EL (cell line): Measurements from ENCODE around the gene BMF.

Experiments
- DNase-seq: peaks from one replicate; pipeline ENCODE4 v3.0.0-alpha.2; 2016

The BMF gene

GRCh38 chr15:40062816-40063562 is 45.7 kb downstream of the BMF start:
- no peak for DNase-seq

GRCh38 chr15:40061212-40061901 is 47.3 kb downstream of the BMF start:
- DNase-seq = no peak

DNA sequence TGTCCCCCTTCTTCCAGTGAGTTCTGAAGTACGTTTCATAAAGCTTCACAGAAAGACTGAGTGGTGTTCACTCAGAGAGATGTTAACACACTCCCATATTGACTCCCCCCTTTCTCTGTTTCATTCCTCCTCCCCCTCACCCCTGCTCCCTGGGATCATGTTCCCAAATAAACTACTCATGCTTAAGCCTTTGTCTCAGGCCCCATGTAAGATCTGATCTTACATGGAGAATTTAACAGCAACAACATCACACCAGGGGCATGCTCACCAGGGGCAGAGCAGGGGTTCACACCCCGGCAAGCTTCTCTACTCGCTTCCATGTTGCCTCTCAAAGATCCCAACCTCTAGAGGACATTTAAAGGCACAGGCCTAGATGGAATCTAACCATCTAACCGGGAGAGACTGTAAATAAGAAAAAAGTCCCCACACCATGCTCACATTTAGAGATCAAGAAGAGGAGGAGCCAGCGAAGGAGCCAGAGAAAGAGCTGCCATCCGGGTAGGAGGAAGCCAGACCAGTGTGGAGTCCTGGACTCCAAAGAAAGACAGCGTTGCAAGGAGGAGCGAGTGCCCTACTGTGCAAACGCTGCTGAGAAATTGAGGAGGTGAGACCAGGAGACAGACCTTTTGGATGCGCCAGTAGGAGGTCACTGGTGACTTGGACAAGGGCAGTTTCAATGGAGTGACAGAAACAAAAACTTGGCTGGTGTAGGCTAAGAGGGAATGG is 48.3 kb downstream of the BMF start:
- DNase-seq = no peak

- DNase-seq = no peak
Observed at GRCh38 chr15:40059821-40060220, 48.9 kb downstream of the BMF start.

DNA sequence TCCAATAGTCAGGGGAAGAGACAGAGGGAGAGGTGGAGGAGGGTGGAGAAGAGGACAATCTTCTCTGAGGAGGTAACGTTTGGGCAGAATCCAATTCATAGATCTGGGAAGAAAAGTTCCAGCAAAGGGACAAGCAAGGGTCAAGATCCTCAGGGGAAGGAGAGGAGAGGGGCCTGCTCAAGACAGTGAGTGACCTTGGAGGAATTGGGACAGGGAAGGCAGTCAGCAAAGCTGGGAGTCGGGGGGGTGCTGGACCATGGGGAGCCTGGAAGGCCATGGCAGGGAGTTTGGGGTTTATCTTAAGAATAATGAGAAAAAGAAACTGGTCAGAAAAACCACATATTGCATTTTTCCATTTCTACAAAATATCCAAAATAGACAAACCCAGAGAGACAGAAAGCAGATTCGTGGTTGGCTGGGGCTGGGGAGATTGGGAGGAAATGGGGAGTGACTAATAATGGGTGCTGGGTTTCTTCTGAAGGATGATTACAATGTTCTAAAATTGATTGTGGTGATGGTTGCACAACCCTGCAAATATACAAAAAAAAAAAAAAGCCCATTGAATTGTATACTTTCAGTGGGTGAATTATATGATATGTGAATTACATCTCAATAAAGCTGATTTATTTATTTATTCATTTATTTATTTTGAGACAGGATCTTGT is 50.1 kb downstream of the BMF start:
- peak; percentile 51 for DNase-seq

- no peak for DNase-seq
Observed at GRCh38 chr15:40055576-40056293, 52.9 kb downstream of the BMF start.

DNA sequence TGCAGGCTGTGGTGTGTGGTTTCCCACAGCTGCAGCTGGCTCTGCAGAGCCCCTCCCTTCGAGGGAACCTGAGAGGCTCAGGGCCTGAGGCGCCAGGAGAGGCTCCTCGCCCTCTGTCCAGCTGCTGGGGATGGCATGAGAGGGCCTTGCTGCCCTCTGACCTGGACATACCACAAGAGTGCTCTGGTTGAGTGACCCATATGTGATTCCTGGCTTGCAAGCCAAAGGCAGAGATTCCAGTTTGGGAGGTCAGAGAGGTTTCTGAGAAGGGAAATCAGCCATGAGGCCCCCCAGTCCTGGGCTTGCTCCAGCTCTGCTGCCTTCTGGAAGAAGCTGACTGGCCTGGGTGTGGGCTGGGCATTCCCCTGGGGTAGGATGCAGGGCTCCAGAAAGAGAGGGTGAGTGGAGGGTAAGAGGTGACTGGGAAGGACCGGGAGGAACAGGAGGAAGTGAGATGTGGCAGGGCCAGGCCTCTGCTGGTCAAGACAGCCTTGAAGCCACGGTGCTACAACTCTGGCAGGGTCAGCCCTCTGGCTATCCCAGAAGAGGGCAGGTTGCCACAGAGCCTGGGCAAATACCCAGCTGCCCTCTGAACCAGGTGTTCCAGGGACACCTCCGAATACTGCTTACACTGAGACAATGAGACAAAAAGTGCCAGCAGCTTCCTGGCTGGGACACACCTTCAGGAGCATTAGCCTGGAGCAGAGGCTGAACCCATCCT is 53.7 kb downstream of the BMF start:
- DNase-seq = peak; percentile 78

- no peak for DNase-seq
Observed at GRCh38 chr15:40054605-40054854, 54.1 kb downstream of the BMF start.

DNA sequence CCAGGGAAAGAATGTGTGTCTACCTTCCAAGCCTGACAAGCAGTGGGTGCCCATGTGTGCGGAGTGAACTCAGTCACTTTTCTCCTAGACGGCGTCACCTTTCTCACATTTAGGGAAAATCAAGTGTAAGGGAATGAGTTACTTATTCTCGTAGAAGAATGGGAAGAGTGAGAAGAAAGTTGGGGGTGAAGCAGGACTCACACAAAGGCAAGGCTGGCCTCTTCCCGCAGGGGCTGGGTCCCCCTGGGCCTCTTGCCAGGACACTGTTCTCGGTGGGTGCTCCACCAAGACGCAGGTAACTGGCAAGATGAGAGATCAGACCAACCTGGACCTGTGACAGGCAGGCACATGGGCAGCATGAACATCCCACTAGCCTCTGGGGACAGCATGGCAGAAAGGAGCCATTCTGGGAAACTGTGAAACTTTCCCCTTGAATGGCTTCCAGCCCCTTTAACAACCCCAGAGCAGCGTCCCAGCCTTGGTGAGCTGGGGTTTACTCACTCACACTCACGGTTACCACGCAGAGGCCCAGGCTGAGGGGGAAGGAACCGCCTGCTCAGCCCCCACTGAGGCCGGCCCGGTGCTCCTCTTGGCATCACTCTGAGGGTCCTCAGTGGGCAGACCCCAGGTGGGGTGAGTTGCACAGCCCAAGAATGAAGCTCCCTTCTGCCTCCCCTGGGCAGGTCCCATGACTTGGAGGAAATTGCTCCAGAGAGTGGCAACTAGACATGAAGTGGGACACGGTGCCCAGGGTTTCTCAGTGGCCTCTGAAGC is 54.7 kb downstream of the BMF start:
- DNase-seq = no peak

DNA sequence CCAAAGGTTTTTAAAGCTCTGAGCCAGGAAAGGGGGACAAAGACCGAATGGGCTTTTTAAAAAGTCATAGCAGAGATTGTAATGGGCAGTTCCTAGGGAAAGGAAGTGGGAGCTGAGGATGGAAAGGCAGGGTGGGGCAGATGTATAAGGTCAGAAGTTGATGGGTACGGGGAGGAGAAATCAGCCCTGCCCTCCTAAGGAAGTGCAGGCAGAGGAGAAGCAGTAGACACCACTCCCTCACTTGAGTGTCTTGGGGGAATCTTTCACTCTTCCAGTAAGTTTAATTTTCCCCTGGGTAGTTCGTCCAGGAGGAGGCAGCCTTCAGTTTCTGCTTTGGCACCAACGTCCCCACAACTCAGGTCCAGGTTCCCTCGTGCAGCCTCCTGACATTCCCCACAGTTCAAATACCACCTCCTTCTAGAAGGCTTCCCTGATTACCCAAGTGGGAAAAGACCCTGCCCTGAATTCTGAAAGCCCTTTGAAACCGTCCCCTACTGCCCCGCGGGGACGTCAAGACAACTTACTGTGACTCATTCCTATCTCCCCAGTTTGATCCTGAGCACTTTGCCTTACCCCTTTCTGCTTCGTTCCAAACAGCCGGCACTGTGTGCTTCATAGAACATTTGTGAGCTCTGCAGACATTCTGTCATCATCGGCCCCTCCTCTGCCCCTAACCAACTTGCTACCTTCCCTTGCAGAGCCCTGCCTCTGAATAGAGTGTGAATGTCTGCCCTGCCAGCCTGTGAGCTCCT is 55.4 kb downstream of the BMF start:
- no peak for DNase-seq

DNA sequence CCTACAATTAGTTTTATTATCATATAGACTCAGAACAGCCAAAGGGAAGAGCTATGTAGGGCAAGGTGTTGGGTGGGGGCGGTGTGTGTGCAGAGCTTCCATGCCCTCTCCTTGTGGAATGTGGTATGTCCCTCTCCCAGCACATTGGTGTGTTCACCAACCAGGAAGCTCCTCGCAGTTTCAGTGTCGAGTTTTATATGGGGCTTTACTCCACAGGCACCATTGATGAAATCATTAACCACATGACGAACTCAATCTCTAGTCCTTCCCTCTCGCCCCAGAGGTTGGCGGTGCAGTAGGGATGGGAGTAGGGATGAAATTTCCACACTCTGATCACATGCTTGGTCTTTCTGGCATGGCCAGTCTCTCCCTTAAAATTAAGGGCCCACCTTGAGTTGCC is 56.1 kb downstream of the BMF start:
- no peak for DNase-seq

DNA sequence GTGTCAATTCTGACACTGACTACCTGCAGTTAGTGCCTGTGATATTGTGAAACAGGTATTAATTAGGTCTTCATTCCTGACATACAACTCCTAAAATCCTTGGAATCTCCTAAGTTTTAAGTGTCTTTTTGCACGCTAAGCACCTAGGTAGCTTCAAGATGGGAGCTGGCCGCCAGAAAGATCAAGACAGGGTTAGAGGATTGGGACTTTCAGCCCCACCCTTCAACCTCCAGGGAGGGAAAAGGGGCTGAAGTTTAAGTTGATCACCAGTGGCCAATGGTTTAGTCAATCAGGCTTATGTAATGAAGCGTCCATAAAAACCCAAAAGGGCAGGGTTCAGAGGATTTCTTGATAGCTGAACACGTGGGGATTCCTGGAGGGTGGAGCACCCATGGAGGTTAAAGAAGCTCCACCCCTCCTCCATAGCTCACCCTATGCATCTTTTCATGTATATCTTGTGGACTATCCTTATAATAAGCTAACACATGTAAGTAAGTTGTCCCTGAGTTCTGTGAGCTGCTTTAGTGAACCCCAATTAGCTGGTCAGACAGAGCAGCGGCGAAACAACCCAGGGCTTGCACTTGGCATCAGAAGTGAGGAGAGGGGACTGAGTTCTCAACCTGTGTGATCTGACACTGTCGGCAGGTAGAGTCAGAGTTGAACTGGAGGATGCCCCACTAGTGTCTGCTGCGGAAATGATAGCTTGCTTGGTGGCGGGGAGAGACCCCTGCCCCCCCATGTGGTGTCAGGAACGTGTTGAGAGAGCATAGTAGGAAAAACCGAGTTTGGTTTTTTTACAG is 56.9 kb downstream of the BMF start:
- DNase-seq = no peak

DNA sequence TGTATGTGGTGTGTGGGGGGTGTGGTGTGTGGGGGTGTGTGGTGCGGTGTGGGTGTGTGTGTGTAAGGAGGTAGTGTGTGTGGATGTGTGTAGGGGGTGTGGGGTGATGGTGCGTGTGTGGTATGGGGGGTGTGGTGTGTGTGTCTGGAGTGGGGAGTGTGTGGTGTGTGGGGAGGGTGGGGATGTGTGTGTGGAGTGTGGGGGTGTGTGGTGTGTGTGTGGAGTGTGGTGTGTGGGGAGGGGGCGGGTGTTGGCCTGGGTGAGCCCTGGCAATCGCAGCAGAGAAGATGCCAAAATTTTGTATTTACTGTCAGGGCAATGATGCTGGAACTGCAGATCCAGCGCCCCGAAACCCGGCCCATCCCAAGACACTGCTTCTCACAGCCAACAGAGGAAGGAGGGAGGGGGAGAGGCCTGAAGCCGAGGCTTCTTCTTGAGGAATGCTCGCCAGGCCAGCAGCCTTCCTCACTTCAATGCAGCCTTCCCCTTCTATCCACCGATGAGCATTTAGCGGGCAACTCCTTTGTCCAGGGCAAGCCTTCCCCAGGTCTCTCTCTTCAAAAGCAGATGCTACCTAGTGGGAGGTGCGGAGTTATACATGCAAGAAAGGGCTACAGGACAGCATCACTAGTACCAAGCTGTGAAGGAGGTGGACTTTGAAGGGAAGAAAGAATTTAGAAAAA is 57.8 kb downstream of the BMF start:
- DNase-seq = no peak

DNA sequence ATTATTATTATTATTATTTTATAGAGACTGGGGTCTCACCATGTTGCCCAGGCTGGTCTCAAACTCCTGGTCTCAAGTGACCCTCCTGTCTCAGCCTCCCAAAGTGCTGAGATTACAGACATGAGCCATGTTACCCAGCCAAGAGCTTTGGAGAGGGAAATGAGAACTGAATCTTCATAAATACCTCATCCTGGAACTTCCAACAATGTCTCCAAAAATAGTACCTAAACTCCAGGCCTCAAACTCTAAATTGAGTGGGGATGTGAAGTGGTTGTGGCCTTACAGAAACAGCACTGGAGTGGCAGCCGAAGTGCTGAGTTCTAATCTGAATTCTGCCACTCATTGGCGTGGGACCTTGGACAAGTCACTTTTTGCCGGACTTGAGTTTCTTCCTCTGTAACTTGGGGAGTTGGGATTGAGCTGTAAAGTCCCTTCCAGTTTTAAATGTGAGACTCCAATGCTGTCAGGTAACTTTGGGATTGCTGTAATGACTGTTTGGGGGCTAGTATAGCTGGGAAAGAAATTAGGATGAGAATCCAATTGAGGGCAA is 59.7 kb downstream of the BMF start:
- no peak for DNase-seq

GRCh38 chr15:40048211-40048792 is 60.4 kb downstream of the BMF start:
- no peak for DNase-seq

- peak; percentile 83 for DNase-seq
Observed at GRCh38 chr15:40047415-40048210, 61.1 kb downstream of the BMF start.

- peak; percentile 75 for DNase-seq
Observed at GRCh38 chr15:40046721-40047414, 61.8 kb downstream of the BMF start.
